Left ventricle myocardium superior (tissue), 1 donor: ENCODE data around the gene RPL13A. TPM values are rescaled to one million over a fixed set of nuclear protein-coding genes. Genes with fewer than 3 reads are reported as not detected.

ENCODE experiments used
- ATAC-seq: fragments of 200-7000 bp; cut with Tn5 transposase; one replicate; pipeline ENCODE4 v1.9.1; 2020; ENCODE audit warnings: mild to moderate bottlenecking, moderate library complexity
- DNase-seq: peaks from one replicate; pipeline ENCODE4 v3.0.0-alpha.2; 2020
- intact Hi-C: fragments of 100-400 bp; cut with micrococcal nuclease; formaldehyde crosslinking; loops from one replicate; pipeline ENCODE4 v1.11.0; 2022
- microRNA-seq: library from miRNA; unstranded; fragments of <30 nt; microRNA quantifications from one replicate; pipeline ENCODE4 v1.2.0, GENCODE V29; 2020; ENCODE audit warnings: borderline number of aligned reads
- total RNA-seq: library from RNA; stranded (reverse); fragmentation: NEBNext Ultra II Directional; extraction: Animal tissue kit (Norgen Biotek cat#: 25700); gene quantifications from one replicate; pipeline ENCODE4 v1.2.1, GENCODE V29; 2021
- donor health status: DM: no; HTN: yes; CAD: no; lungs with severe emphysema.

RPL13A gene
- total RNA-seq, 1 donor from 2014 or later, result 1,289 TPM

DNA sequence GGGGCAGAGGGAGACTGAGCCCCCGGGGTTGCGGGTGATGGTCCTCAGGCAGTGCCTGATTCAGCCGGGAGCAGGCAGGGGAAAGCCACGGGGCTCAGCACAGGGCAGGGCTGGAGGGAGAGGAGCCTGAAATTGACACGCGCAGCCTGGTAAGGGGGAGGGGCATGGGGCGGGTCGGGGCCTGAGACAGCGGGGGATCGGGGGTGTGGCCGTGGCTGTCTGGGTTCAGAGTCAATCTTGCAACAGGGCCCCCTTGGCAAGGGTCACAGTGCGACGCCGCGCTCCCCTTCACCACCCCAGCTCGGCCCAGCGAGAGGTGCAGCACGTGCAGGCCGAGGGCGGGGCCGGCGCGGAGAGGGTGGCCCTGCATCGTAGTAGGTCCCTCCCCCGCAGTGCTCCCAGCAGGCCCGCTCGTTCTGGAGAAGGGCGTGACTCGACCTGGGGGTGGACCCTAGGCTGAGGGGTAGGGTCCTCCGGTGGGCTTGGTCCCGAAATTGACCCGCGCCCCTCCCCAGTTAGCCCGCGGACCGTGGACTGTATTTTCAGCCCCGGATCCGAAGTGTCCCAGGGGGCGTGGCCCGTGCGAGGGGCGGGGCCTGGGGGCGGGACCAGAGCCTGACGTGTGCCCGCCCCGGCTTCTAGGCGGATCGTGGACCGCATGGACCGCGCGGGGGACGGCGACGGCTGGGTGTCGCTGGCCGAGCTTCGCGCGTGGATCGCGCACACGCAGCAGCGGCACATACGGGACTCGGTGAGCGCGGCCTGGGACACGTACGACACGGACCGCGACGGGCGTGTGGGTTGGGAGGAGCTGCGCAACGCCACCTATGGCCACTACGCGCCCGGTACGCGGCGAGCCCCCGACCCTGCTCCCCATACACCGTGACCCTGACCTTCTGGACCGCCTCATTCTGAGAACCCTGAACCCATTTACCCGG lies 46.4 kb downstream of the RPL13A start:
- DNase-seq (peak; percentile 87), ATAC-seq (peak; percentile 95)
- intact Hi-C loops, result no loop called here

DNA sequence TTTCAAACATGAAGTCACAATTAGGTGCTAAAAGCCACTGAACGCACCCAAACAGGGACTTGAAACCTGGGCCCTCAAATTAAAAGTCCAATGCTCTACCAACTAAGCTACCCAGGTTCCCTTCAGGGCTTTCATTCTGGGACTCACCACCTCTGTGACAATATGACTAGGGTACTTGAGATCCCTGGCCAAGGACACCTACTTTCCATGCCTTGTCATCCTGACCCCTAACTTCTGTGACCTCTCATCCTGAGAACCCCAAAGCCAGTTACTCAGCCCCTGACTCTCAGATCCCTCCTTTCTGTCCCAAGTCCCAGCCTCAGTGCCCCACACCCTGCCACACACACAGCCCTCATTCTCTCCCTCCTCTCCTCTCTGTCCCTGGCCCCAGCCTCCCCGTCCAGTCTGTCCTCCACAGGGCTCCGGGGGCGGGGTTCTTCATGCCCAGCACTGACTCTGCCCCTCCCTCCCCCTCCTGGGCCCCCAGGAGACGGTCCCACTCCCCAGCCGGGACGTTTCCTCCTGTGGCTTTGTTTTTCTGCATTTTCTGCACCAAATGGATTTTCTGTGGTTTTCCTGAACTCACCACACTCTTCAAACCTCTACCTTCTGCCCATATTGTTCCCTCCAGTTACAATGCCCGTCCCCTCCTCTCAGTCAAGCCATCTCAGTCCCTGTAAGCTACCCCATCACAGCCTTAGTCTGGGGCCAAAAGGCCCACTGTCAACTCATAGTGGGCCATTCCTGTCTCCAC lies 47.4 kb downstream of the RPL13A start:
- intact Hi-C loops, result no loop called here
- ATAC-seq (no peak), DNase-seq (no peak)

DNA sequence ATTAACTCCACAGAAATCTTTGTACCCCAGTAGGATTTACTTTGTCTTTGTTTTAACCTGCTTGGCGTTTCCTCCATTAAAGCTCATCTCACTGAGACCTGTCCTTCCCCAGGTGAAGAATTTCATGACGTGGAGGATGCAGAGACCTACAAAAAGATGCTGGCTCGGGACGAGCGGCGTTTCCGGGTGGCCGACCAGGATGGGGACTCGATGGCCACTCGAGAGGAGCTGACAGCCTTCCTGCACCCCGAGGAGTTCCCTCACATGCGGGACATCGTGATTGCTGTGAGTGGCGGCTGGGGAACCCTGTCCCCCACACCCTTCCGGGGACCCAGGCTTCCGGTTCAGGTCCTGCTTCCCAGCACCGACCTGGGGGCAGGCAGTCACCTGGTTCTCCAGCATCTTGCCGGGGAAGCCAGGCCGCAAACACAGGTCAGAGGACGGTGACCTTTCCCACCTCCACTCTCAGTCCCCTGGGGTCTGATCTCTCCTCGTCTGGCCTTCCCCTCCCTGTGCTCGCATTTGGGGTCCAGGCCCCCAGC lies 49.6 kb downstream of the RPL13A start:
- ATAC-seq (no peak), DNase-seq (no peak)
- intact Hi-C loops, result no loop called here

DNA sequence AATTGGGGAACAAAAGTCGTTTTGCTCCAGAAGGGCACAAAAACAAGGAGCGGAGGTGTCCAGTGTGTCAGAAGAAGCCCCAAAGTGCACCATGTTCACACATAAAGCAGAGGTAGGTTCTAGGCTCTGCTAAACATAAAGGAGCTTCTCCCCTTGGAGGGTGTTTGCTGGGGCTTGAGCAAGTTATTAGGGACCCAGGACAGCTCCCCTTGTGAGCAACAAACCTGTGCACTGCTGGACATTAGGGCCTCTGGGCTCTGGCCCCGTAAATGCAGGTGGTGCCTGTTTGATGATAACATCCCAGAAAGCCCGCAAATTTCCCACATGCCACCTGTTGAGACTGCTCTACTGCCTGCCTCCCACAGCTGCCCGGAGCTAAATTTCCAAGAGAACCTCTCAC lies 51.2 kb downstream of the RPL13A start:
- ATAC-seq (no peak), DNase-seq (no peak)
- intact Hi-C loops, result no loop called here

DNA sequence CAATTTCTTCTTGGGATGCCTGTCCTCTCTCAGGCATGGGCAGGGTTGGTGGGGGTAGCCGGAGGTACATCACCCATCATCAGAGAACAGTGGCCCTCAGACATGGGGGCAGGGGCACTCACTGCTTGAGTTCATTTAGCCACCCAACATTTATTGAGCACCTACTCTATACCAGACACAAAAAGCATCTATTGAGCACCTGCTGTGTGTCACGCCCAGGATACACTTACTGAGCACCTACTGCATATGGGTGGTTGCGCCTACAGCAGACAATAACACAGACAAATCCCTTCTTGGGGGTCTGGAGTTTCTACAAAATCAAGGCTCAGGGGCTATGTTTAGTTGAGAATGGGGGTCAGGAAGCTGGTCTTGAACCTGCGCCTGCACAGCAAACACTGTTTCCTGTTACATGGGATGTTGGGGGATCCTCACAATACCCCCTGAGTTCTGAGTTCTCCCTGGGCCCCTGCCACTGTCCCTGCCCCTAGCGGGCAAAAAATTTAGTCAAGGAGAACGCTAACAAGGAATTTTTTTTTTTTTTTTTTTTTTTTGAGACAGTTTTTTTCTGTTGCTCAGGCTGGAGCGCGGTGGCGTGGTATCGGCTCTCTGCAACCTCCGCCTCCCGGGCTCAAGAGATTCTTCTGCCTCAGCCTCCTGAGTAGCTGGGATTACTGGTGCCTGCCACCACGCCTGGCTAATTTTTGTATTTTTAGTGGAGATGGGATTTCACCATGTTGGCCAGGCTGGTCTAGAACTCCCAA lies 52.0 kb downstream of the RPL13A start:
- intact Hi-C loops, result no loop called here
- DNase-seq, result no peak
- ATAC-seq, result no peak

Small RNAs within 50 kb of the gene (microRNA-seq; reads per million reads assigned to microRNA genes)
- 310 reads per million, percentile 61 among the genes with 10 or more reads in this experiment for gene MIR150

Other genes with a start within 250 kb of the RPL13A start
- gene SLC6A16, start 162.4 kb upstream of the RPL13A start, total RNA-seq, result 1.1 TPM
- 6.5 TPM for gene CD37, start 152.2 kb upstream of the RPL13A start, total RNA-seq
- 62.7 TPM for gene TEAD2, start 125.2 kb upstream of the RPL13A start, total RNA-seq
- not detected for gene DKKL1, start 123.7 kb upstream of the RPL13A start, total RNA-seq
- gene KASH5, start 99.4 kb upstream of the RPL13A start, total RNA-seq, result not detected
- gene PTH2, start 64.2 kb upstream of the RPL13A start, total RNA-seq, result not detected
- gene GFY, start 62.2 kb upstream of the RPL13A start, total RNA-seq, result not detected
- 1.4 TPM for gene SLC17A7, start 46.1 kb upstream of the RPL13A start, total RNA-seq
- 29.6 TPM for gene PIH1D1, start 35.8 kb upstream of the RPL13A start, total RNA-seq
- gene ALDH16A1, start 34.4 kb upstream of the RPL13A start, total RNA-seq, result 11.5 TPM
- 5.9 TPM for gene FLT3LG, start 13.4 kb upstream of the RPL13A start, total RNA-seq
- 1,034 TPM for gene RPS11, start 8.8 kb downstream of the RPL13A start, total RNA-seq
- gene FCGRT, start 25.1 kb downstream of the RPL13A start, total RNA-seq, result 84.7 TPM
- gene RCN3, start 40.4 kb downstream of the RPL13A start, total RNA-seq, result 8.5 TPM
- 46.7 TPM for gene NOSIP, start 92.9 kb downstream of the RPL13A start, total RNA-seq
- gene PRRG2, start 93.7 kb downstream of the RPL13A start, total RNA-seq, result 1.3 TPM
- 15.6 TPM for gene PRR12, start 103.6 kb downstream of the RPL13A start, total RNA-seq
- gene RRAS, start 152.5 kb downstream of the RPL13A start, total RNA-seq, result 100 TPM
- gene SCAF1, start 154.6 kb downstream of the RPL13A start, total RNA-seq, result 44.9 TPM
- gene IRF3, start 178.2 kb downstream of the RPL13A start, total RNA-seq, result 40.6 TPM
- gene BCL2L12, start 178.3 kb downstream of the RPL13A start, total RNA-seq, result 11.5 TPM
- 130 TPM for gene PRMT1, start 189.7 kb downstream of the RPL13A start, total RNA-seq
- gene ADM5, start 202.0 kb downstream of the RPL13A start, total RNA-seq, result 0.87 TPM
- 3.1 TPM for gene CPT1C, start 203.5 kb downstream of the RPL13A start, total RNA-seq